COR-L47 (cell line): ENCODE results near the gene LOX.

Experiments used
- DNase-seq: peaks from one replicate; lab custom pipeline; 2025; lab: John Stamatoyannopoulos, UW

LOX gene

DNA sequence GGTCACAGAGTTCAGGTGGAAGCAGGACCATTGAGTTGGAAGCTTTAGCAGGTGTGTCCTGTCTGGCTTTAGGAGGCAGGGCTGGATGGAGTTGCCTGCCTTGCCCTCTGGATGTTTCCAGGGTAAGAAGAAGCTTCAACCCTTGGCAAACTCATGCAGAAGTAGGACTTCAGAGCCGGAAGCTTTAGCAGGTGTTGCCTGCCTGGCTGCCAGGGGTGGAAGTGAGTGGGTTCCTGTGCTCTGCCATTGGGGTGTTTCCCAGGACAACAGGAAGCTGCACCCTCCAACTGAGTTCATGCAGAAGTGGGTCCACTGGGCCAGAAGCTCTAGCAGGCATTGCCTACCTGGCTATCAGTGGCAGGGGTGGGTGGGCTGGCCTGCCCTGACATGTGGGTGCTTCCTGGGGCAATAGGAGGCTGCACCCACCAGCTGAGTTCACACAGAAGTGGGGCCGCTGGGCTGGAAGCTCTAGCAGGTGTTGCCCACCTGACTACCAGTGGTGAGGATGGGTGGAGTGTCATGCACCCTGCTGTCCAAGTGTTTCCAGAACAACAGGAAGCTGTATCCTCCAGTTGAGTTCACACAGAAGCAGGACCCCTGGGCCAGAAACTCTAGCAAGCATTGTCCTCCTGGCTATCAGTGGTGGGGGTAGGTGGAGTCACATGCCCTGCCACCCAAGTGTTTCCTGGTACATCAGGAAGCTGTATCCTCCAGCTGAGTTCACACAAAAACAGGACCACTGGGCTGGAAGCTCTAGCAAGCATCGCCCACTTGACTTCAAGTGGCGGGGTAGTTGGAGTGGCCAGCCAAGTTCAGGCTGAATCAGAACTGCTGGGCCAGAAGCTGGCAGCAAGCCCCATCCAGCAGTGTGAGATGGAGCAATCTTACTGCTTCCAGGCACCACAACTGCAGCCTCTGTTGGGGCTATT, 24.6 kb downstream of the LOX start:
- no peak for DNase-seq

DNA sequence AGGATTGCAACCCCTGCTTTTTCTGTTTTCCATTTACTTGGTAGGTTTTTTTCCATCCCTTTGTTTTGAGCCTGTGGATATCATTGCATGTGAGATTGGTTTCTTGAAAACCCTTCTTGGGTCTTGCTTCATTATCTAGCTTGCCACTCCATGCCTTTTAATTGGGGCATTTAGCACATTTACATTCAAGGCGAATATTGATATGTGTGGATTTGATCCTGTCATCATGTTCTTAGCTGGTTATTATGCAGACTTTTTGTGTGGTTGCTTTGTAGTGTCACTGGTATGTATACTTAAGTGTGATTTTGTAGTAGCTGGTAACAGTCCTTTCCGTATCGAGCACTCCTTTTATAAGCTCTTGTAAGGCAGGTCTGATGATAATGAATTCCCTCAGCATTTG, 26.5 kb downstream of the LOX start:
- DNase-seq = no peak

DNA sequence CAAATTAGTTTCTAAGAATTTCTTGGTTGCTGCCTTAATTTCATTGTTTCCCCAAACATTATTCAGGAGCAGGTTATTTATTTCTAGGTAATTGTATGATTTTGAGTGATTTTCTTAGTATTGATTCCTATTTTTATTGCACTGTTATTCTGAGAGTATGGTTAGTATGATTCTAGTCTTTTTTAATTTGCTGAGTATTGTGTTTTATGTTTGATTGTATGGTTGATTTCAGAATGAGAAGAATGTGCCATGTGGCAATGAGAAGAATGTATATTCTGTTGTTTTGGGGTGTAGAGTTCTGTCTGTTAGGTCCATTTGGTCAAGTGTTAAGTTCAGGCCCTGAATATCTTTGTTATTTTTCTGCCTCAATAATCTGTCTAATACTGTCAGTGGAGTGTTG, 27.1 kb downstream of the LOX start:
- no peak for DNase-seq

DNA sequence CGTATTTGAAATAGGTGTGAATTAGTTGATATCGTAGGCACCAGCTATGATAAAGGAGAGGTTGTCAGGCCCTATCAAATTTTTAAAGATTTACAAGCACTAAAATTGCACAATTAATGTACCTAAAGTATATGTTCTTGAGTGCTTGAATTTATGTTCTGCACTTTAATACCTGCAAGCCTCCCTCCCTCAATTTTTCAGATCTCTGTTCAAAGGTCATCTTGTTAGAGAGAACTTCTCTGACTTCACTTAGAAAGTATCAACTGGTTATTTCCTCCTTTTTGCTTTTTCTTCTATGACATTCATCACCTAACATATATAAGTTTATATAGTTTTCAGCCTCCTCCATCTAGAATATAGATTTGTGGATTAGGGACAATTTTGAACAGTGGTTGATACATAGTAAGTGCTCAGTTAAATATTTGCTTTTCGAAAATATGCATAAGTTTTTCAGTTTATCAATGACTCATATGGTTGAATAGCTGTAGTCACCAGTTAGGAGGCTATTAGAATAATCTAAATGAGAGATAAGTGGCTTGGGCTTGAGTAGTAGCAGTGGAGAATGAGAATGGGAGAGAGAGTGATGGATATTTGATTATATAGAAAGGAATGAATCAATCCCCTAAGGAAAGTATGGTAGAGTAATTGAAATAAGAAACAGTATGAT, 37.3 kb downstream of the LOX start:
- DNase-seq = no peak

DNA sequence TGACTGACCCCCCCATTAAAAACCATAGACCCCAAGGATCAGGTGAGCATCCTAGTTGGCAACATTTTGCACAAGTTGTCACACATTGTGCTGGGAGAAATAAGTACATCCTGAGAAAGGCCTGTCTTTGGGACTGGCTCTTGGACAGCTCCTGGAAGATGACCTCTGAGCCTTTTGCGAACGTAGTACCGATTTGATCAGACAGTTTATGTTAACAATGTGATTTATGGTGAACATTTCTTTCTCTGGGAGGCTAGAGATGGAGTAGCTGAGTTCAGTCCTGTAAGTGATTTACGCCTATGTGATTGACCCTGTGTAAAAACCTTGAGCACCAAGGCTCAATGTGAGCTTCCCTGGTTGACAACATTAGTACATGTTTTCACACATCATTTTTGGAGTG, 41.7 kb downstream of the LOX start:
- DNase-seq = no peak

DNA sequence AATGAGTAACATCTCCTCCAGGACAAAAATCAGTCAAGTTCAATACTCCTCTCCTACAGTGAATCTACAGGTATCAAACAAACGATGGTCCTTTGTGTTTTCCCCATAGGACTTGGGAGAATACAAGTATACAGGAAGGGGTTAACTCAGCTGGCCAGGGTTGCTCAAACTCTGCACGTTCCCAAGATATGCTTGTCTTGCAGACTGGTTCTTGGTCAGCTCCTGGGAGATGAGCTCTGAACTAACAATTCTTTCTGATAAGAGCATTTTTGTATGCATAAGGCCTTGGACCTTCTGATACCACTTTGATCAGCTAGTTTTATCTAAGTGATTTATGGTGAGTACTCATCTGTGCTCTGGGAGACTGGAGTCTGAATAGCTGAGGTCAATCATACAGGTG, 42.1 kb downstream of the LOX start:
- DNase-seq = no peak

DNA sequence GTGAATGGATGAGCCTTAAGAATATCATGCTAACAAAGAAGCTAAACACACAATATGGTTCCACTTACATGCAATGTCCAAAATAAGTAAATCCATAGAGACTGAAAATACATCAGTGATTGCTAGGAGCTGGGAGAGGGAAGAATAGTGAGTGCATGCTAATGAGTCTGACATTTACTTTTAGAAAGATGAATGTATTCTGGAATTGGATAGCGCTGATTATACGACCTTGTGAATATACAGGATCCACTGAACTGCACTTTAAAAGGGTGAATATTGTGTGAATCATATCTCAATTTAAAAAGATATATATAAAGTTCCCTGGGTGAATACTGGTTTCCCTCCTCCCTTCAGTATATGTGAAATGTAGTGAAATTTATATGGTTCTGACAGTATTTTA, 46.2 kb downstream of the LOX start:
- no peak for DNase-seq

DNA sequence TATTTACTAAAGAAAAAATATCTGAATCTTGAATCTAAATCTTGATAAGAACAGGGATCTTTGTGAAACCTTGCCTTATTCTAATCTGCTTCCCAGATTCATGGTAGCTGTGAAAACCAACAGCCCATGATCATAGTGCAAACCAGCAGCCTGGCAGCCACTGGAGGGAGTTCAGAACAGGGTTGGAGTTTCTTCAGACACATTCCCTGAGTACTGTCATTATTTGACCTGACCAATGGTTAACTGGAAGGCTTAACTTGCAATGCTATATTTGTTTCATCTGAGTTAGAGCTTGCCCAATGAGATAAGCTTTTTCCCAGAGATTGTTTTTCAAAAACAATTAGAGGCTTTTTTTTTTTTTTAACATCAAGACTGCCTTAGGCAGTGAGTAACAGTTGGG, 47.8 kb downstream of the LOX start:
- no peak for DNase-seq

DNA sequence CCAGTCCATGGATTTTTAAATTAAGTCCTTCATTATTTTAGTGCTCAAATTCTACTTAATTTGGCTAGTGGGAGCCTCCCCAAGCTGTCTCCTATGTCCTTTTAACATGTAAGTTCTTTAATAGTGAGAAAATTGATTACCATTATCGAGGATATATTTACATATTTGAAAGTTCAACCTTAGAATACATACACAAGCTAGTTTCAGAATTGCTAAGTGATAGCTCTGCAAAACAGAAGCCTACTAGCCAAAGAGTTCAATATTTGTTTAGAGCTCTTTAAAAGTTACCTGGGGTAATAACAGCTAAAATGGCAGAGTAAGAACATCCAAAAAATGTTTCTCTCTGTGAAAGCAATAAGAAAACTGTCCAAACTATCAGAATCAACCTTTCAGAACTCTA, 48.2 kb downstream of the LOX start:
- DNase-seq = no peak

DNA sequence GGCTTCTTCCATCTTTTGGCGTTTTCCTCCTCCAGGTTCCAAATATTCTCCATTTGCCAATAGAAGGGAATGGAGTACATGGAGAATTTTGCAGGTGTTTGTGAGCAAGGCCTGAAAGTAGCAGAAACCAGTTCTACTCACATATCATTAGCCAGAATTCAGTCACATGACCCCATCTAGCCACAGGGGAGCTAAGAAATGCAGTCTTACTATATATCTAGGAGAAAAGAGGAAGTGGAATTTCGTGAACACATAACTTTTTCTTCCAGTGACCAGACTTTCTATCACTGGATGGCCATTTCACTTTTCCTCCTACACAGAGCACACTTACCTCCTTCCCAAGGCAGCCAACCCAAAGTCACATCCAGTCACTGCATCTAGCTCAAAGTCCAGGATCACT, 55.1 kb downstream of the LOX start:
- DNase-seq = no peak

DNA sequence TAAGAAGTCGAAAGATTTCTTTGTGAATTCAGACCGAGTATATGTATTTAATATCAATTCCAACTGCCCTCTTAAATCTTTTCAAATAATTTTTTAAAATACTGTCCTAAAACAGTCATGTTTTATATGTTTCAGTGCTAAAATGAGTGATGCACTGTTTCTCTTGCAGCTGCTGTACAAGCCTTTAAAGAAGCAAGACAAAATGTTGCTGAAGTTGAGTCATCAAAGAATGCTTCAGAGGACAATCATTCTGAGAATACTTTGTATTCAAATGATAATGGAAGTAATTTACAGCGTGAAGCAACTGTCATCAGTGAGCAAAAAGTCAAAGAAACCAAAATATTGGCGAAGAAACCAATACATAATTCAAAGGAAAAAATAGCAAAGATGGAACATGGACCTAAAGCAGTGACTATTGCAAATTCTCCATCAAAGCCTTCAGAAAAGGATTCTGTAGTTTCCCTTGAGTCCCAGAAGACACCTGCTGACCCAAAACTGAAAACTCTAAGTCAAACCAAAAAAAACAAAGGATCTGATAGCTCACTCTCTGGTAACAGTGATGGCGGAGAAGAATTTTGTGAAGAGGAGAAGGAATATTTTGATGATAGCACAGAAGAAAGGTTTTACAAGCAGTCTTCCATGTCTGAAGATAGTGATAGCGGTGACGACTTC, 58.0 kb downstream of the LOX start:
- no peak for DNase-seq

DNA sequence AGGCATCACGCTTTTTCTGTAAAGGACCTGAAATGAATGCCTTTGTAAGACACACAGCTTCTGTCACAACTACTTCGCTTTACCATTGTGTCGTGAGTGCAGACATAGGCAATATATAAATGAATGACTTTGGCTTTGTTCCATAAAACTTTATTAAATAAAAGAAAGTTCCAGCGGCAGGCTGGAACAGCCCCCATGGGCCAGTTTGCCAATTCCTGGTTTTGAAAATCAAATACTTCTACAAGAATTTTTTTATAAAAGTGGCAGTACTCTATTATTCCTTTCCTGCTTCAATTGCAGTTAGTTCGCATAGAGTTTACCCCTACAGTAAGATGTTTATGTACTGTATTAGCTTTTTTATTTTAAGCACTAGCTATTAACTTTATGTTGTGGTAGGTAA, 62.6 kb downstream of the LOX start:
- DNase-seq = no peak

DNA sequence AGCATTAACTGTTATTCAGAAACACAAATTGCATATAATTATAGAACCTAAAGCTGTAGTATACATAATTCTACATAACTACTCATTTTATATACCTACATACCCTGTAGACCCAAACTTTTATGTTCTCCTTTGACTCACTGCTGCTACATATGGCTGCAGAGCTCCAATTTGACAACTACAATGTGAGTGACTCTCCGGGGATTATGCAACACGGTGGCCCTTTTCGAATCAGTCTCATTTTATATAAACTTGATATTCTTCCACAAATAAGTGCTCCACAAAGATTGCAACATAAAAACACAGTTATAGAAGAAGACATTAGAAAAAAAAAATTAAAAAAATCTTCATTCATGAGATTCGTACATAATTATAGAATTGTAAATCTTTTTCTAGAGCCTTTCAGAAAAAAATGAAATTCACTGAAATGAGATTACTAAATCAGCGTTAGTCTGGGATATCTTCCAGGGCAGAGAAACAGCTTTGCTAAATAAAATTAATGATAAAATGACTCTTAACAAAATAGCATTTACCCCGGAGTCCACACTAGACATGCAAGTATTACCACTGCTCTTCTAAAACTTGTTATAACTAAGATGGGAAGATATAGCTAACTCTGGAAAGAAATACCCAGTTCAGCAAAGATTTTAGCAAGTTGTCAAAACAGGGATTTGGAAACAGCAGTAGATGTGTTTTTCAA, 63.7 kb downstream of the LOX start:
- DNase-seq = no peak
